Suprapubic skin (tissue), 3 donors: ENCODE results near the gene KCNIP4.

Source experiments
- CTCF ChIP-seq, 2 donors: fragments of 200-600 bp in 1 of 2; fragments of 450-650 bp in 1 of 2; sonication (generic) in 1 of 2; IDR thresholded peaks; one replicate each; pipeline ENCODE4 v1.5.1; 2016 to 2019; ENCODE audit warnings: antibody characterized with exemption in 2 of 2, mild to moderate bottlenecking in 1 of 2, moderate library complexity in 1 of 2
- EP300 ChIP-seq: sonication (generic); formaldehyde crosslinking; IDR thresholded peaks from one replicate; pipeline ENCODE4 v1.6.1; 2017; ENCODE audit warnings: antibody characterized with exemption
- POLR2A ChIP-seq, 2 donors: fragments of 450-650 bp; IDR thresholded peaks; one replicate each; pipeline ENCODE4 v1.6.1; 2017; ENCODE audit warnings: antibody characterized with exemption in 2 of 2, mild to moderate bottlenecking in 2 of 2, moderate library complexity in 2 of 2

- no peak for TF ChIP-seq POLR2A (IDR thresholded peaks at IDR 0.05)
- peak in 1 of 2 donors; percentile 14 for TF ChIP-seq CTCF (IDR thresholded peaks at IDR 0.05)
- no peak for TF ChIP-seq EP300
Measured at GRCh38 chr4:21469438-21470300, 478.9 kb downstream of the KCNIP4 start.
